Stimulated activated CD8-positive, alpha-beta memory T cell treated with anti-CD3 and anti-CD28 coated beads, Interleukin-15, amount 100 ng/mL, for 24 hours (primary cell): ENCODE data around the gene UROC1.

ENCODE experiments used
- DNase-seq: peaks from one replicate; pipeline ENCODE4 v3.0.0-alpha.2; 2020; ENCODE audit warnings: low read depth

The UROC1 gene

GRCh38 chr3:126494970-126495230 lies 22.7 kb downstream of the UROC1 start:
- no peak for DNase-seq

DNA sequence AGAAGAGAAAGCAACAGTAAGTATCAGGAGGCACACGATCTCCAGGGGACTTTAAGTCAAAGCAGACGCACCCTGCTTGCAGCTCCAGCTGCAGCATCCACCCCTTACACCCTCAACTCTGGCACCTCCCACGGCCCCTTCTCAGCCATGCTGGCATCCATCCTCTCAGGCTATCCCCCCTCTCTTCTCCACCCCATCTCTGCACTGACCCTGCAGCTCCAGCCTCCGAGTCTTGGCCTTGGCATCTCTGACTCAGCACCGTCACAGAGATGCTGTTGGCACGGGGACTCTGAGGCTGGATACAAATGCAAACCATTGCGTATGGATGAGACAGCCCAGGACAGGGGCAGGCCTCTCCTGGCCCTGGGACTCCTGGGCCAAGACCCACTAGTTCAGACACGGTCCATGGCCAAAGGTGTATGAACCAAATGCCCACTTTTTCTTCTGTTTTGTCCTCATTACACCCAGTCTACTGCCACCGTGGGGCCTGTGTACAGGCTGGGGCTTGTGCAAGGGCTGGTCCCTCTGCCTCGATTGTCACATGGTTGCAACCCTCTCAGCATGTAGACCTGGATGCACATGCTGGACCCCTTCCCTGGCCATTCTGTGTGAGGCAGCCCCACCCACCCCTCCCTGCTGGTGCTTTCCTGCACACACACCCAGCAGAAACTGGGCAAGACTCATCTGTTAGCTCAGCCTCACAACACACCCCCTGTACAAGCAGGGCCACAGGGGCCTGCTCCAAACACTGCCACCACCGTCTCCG lies 23.2 kb downstream of the UROC1 start:
- DNase-seq: no peak

DNA sequence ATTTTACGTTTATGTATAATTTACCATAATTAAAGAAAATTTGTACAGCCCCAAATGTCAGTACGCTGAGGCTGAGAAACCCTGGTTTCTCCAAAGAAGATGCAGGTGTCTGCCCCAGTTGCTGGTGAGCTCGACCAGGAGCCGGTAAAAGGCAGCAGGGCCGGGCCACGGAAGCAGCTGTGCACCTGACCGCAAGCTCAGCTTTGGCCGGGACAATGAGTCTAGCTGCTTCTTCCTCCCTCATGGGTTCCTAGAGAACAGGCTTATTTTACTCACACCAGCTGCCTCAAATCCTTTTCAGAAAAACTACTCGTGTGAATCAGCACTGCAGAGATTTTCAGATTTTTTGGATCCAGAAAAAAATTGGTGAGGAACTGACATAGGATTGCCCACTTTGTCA lies 23.8 kb downstream of the UROC1 start:
- DNase-seq: no peak

DNA sequence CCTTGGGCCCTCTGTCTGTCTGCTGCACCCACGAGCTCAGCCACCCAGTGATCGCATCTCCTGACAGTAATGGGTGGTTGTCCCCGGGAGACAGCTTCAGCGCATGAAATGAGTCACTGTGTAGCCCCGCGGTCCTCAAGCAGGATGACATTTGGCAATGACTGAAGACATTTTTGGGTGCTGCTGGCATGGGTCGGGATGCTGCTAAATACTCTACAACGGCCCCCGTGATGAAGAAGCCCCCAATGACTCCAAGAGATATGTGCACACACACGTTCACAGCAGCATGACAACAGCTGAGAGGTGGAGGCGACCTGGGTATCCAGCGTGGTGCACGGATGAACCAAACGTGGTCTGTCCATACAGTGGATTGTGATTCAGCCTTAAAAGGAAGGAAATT lies 24.5 kb downstream of the UROC1 start:
- DNase-seq: no peak

GRCh38 chr3:126491221-126492013 lies 26.2 kb downstream of the UROC1 start:
- DNase-seq: no peak

GRCh38 chr3:126490619-126491018 lies 27.0 kb downstream of the UROC1 start:
- no peak for DNase-seq

DNA sequence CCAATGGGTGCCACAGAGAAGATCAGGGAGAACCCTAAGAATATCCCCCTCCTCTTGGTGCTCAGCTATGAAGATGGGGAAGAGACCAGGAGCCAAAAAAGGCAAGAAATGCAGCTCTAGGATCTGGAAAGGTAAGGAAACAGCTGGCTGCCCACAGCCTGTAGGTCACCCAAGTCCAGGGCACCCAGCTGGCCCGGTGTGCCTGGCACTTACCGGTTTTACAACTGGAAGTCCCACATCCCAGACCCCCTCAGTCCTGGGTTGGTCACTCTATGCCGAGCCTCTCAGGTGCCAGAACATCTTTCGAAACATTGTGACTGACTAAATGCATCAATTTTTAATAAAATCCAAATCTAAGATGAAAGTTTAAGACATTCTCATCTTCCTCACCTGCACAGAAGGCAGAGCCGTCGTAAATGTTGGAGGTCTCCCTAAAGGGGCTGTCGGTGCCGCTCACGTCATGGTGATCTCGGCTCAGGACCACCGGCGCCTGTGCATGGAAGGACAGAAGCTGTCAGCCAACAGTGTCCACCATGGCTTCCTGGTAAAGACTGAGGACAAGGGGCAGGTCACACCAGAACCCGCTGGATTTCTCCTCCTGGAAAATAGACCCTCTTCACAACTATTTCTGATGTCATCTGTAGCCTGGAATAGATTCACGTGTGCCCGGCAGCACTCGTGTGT lies 28.5 kb downstream of the UROC1 start:
- no peak for DNase-seq

DNA sequence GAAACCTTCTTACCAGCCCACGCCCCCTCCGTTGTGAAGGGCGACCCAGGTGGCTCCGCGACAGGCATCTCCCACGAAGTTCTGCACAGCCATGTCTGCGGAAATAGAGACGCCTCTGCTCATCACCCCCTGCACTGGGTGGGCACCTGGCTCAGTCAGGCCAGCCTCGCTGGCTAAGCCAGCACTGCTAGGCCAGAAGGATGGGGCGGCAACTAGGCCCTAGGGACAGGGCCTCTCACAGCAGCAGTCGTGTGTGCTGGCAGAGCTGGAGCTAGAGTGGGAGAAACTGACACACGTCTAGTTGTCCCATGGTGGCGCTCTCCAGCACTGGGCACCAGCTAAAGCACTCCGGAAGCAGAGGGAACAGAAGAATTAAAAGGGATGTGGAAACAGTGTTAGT lies 29.4 kb downstream of the UROC1 start:
- DNase-seq: no peak

- DNase-seq: no peak
These were observed 30.3 kb downstream of the UROC1 start for GRCh38 chr3:126487151-126487771.

- no peak for DNase-seq
These were observed 31.2 kb downstream of the UROC1 start for GRCh38 chr3:126486360-126486847.

- no peak for DNase-seq
These were observed 31.6 kb downstream of the UROC1 start for GRCh38 chr3:126485956-126486355.

DNA sequence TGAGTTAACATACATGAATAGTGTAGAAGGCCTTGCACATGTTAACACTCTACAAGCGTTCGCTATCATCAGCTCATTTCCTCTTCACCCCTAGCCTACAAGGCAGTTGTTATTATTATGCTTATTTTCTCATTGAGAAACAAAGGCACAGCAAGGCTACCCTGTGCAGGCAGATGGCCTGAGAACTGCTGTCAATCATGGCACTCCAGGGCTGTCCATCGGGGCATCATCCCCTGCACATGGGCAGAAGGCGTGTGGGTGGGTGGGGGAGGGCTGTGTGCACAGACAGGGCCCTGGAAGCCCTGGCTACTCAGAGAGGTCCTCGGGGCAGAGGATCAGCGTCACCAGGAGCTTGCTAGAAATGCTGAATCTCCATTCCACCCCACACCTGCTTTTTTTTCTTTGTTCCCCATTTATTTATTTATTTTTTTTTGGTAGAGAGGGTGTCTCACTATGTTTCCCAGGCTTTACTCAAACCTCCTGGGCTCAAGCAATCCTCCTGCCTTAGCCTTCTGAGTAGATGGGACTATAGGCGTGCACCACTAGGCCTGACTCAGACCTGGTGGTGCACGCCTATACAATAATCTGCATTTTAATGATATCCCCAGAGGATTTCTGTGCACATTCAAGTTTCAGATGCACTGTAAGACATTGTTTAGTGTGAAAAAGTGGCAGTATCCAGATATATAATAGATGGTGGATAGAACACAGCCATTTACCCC lies 32.2 kb downstream of the UROC1 start:
- no peak for DNase-seq

- DNase-seq: no peak
These were observed 32.9 kb downstream of the UROC1 start for GRCh38 chr3:126484662-126485061.

DNA sequence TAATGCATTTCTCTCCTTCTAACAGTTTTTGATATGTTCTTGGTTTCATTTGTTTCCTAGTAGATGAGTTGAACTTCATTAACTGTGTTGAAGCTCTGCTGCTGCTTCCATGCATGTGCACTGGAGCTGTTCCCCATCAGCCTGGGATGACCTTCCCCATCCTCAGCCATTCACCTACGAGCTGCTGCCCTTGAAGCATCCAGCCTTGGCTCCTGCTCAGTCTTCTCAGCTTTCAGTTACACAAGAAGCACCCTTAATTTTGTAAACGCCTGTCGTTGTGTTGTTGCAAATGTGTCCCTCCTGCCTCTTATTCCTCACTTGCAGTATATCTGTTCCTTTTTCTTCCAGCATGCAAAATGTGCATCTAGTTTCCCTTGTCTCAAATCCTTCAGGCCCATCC lies 33.4 kb downstream of the UROC1 start:
- no peak for DNase-seq

- DNase-seq: no peak
These were observed 34.2 kb downstream of the UROC1 start for GRCh38 chr3:126483321-126483761.

DNA sequence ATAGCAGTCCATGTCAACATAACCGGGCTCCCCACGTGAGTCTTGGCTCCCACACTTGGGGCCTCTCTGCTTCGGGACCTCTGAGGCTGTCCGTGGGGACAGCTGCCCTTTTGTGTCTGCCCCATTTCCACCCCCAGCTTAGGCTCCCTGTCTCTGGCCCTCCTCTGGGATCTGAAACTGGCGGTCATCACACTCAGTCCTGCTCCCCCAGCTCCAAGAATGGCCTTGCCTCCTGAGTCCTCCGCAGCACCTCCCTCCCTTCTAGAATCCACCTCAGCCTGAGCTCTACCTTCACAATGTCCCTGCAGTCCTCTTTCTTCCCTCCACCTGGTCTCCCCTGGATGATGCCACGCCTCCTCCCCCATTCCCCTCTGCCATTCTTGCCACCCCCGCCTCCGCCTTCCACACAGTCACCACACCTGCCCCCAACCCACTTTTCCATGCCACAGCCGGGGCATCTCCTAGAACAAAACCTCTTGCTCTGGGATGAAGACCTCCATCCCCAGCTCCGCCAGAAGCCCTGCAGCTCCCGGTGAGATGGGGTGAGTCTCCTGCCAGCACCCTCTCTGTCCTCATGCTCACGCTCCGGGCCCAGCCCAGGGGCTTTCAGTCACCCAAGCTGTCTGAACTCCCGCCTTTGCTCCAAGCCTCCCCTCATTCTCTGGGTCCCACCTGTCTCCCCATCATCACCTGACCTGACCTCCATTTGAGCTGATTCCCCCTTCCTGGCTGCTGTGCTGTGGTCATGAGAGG lies 34.9 kb downstream of the UROC1 start:
- no peak for DNase-seq

DNA sequence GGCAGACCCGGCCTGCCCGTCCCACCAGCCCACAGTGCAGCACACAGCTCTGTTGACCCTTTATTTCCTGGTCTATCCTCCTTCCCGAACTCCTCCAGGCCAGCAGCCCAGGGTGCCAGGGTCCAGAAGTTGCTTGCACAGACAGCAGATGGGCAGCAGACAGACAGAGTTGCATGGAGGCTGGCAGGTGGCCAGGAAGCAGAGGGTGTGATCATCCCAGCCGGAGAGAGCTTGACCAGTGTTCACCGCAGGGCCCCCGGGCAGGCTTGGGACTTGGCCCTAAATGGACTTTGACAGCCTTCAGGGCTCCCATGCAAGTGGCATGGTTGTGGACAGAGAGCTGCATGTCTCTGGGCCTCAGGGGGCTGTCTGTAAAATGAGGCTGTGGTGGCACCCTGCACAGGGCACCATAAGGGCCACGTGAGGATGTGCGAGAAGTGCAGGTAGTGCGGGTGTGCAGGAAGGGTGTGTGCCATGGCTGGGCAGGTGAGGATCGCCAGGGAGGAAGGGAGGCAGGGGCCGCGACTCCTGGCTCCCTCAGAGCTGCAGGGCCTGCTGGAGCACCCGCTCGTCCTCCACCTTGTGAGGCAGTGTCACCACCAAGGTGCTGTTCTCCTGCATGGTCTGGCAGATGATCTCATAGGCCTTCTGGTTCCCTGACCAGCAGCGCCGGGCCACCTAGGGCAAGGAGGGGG lies 35.6 kb downstream of the UROC1 start:
- no peak for DNase-seq

DNA sequence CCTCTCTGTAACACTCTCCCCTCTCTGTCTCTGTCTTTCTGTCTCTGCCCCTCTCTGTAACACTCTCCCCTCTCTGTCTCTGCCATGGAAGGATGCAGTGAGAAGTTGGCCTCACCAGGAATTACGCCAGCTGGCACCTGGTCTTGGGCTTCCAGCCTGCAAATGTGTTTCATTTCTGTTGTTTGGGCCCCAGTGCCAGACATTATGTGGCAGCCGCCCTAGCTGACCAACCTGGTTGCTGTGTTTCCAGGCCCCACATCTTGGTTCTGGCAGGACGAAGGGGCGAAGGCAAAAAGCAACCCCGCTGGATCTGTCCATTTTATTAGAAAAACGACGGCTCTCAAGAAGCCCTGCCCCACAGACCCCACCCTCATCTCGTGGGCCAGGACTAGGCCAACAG lies 36.7 kb downstream of the UROC1 start:
- DNase-seq: no peak

GRCh38 chr3:126480206-126480605 lies 37.4 kb downstream of the UROC1 start:
- DNase-seq: no peak

GRCh38 chr3:126479642-126480041 lies 37.9 kb downstream of the UROC1 start:
- DNase-seq: no peak
